Activated T-cell treated with anti-CD3 and anti-CD28 coated beads for 48 hours (primary cell): ENCODE measurements around the gene COLEC11.

Experiments used
- DNase-seq: peaks from one replicate; pipeline ENCODE4 v3.0.0-alpha.2; 2020; ENCODE audit warnings: low read depth

Gene COLEC11

DNA sequence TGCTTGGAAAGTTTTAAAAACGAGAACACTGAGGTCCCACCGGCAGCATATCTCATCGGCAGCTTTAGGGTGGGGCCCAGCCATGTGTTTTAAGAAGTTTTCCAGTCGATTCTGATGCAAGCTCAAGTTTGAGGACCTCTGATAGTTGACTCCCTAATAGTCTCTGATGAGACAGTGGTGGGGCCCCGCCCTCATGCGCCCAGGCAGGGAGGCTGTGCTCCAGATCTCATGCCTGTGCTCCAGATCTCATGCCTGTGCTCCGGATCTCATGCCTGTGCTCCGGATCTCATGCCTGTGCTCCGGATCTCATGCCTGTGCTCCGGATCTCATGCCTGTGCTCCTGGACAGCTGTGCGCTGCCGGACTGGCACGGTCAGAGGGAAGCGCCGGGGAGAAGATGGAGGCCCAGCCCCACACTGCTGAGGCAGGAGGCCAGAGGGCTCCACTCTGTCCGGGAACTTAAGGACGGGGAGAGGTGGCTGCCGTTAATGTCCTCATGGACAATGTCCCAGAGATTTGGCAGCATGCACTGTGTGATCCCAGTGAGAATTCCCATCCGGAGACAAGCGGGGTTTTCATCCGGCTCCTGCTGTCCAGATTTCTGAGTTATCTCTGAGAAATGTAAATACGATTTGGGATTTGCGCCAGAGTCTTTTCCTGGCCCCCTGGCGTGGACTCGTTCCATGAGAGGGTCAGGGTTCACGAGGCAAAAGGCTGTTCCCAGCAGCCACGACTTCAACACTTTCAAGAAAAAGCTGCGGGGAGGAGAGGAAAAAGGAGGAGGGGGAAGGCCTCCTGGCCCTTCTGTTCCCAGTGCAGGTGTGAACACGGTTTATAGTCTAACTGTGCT is 9.4 kb upstream of the COLEC11 start:
- DNase-seq = no peak

DNA sequence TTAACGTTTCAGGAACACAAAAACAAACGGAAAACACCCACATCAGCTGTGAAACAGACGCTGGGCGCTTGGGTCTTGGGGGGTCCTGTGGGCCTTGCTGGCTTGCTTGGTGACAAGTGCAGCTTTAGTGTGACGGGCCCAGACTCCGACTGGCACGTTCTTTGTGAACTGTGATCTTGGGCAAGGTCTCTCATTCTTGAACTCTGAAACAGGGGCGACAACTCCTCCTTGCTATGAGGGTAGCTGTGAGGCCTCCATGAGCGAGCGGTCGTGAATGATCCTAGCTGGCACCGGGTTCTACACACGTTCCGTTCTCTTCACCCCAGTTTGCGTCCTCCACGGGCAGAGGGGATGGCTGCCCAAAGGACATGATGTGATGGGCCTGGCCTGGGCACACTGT is 8.7 kb upstream of the COLEC11 start:
- no peak for DNase-seq

DNA sequence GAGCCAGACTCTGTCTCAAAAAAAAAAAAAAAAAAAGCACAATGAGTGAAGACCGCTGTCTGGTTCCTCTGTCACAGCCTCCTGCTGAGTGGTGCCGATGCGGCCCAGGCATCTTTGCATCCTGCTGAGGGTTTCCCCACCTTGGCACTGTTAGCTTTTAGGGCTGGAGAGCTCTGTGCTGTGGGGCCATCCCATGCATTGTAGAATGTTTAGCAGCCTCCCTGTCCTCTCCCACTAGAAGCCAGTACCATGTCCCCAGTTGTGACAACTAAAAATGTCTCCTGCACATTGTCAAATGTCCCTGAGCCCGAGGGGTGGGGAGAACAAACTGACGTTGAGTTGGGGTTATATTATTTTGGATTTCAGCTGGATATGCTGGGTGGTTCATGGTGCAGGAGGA is 7.9 kb upstream of the COLEC11 start:
- no peak for DNase-seq

DNA sequence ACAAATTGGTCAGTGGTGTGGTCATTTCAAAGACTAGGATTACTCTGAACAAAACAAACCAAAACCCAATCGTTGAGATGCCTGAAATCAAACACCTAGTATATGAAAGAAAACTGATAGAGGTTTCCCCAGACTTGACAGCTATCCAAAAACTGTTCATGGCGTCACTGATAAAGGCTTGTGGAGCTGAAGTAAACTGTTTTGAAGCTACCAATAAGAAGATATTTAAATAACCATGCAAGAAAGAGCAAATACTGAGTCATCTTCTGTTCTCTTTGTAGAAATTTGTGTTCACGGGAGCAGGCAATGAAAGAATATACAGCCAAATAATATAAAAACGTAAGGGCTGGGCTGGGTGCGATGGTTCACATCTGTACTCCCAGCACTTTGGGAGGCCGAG is 7.5 kb upstream of the COLEC11 start:
- DNase-seq = no peak

DNA sequence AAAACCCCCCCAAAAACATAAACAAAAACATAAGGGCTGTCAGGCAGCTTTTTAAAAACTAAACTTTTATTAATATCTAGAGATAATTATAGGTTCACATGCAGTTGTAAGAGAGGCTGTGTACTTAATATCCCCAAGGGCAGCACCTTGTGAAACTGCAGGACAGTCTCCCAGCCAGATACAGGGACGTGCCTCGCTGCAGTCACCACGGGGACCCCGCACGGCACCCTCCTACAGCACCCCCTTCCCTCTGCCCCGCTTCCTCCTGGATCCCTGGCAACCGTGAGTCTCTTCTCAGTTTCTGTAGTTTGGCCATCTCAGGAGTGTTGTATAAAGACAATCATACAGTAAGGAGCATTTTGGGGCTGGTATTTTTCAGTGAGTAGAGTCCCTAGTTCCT is 6.8 kb upstream of the COLEC11 start:
- DNase-seq = no peak

DNA sequence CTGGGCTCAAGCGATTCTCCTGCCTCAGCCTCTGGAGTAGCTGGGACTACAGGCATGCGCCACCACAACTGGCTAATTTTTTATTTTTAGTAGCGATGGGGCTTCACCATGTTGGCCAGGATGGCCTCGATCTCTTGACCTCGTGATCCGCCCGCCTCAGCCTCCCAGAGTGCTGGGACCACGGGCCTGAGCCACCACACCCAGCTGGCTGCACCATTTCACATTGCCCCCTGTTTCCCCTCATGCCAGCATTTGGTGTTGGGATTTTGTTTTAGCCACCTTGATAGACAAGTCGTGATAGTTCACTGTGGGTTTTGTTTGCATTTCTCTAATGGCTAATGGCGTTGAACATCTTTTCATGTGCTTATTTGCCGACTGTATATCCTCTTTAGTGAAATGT is 5.8 kb upstream of the COLEC11 start:
- DNase-seq = no peak

DNA sequence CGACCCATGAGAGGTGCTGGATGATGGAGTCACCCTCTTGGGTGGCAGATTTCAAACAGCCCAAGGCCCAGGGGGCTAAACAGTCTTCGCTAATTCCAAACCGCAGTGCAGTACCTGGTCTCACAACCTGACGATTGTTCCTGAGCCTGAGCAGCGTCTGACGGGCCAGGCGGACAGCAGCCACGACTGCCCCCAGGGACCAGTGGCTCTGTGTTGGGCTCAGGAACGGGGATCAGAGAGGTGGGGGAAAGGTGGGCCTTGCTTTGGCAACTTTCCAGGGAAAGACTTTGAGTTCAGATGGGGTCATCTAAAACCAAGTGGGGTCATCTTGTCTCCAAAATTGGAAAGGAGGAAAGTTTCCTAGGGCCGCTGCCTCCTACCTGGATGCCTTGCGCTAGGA is 492 bp downstream of the COLEC11 start:
- DNase-seq = no peak

DNA sequence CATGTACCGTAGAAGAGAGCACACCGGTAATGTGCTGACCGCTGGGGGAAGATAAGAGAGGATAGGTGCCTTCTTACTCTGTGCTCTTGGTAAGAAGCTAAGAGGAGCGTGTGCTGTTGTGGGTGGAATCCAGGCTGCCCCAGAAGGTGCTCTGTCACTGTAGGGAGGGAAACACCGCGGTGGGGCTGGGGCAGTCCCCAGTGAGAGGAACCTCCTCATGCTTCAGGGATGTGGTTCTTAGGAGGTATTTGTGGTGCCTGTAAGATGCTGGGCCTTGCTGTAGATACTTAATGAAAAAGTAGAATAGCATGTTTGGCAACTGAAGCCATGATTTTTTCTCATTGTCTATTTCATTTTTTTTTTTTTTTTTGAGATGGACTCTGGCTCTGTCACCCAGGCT is 1.1 kb downstream of the COLEC11 start:
- peak; percentile 45 for DNase-seq

DNA sequence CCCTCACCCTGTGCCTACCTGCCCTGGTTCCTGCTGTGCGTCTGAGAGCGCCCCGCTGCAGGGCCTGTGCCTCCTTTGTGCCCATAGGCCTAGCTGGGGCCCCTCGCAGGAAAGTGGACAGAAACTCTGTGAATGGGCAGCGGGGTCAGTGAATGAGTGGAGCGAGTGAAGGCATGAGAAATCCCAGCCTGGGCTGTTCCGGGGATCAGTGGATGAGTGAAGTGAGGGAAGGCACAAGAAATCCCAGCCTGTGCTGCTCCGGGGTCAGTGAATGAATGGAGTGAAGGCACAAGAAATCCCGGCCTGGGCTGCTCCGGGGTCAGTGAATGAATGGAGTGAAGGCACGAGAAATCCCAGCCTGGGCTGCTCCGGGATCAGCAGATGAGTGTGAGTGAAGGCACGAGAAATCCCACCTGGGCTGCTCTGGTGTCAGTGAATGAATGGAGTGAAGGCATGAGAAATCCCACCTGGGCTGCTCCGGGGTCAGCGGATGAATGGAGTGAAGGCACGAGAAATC is 2.0 kb downstream of the COLEC11 start:
- DNase-seq = no peak

DNA sequence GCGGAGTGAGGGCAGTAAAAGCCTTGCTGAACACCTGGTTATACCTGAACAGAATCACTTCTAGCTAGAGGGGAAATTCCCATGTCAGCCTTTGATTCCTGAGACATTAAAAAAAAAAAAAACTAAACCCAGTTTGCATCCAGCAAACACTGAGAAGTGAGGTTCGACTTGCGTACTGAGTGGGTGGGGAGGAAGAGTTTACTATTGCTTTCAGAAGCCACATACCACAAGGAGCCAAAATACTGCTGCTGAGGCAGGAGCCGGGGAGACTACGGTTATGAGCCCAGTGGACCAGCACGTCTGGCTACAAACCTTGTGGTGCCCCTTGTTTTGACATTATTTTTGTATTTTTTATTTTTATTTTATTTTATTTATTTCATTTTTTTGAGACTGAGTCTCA is 2.7 kb downstream of the COLEC11 start:
- no peak for DNase-seq

DNA sequence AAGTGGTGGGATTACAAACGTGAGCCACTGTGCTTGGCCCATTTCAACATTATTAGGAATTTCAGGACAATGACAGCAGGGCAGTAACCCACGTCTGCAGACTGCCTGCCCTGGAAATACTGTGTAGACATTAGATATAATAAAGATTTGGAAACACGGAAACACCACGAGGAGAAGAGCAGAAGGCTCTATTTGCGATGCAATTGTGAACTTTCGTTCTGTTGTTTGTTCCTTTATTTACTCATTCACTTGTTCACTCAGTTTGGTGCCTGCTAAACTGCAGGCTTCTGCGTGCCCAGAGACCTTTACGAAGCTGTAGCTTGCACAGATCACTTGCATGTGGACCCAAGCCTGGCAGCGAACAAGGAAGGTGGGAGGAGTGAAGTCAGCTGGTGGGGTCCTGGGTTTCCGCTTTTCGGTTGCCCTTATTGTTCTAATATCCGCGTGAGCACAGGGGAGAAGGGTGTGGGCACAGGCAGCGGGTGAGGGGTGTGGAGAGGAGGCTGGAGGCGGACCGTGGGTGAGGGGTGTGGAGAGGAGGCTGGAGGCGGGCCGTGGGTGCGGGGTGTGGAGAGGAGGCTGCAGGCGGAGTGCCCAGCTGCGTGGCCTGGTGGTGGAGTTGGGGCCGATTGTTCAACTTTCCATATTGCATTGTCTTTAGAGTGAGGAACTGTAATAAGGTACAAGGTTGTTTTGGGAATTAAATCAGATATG is 3.4 kb downstream of the COLEC11 start:
- DNase-seq = no peak

DNA sequence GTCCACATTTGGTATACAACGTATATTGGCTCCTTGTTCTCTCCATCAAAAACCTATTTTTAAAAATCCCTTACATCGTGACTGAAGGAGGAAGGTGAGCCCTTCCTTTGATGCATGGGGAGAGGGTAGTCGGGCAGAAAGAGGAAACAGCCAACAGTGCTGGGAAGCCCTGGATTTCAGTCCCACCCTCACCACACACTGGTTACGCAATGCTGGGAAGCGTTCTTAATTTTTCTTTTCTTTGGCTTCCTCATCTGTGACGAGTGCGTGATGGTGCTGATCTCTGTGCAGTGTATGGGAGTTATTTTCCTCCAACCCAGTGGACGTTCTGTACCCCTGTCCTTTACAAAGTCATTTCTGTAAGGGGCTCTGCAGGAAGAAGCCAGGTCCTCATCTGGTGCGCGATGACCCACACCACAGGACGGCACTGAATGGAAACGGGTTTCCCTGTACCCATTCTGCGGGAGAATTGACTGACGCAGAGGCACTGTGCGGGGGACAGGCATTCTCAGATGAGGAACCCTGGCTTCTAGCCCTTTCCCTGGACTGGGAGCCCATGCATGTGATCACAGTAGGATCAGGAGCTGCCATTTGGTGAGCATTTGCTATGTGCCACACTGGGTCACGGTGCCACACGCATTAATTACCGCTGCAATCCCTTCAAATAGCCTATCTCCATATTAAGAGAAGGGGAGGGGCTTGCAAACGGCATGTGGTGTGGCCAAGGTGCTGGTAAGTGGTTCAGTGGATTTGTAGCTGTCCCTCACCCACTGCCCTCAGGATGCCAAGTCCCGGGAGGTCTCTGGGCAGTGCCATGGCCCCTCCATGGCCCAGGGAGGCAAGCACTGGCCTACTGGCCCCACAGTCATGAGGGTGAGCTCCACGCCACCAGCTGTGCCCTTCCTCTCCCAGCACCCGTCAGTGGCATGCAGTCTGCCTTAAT is 4.3 kb downstream of the COLEC11 start:
- no peak for DNase-seq

DNA sequence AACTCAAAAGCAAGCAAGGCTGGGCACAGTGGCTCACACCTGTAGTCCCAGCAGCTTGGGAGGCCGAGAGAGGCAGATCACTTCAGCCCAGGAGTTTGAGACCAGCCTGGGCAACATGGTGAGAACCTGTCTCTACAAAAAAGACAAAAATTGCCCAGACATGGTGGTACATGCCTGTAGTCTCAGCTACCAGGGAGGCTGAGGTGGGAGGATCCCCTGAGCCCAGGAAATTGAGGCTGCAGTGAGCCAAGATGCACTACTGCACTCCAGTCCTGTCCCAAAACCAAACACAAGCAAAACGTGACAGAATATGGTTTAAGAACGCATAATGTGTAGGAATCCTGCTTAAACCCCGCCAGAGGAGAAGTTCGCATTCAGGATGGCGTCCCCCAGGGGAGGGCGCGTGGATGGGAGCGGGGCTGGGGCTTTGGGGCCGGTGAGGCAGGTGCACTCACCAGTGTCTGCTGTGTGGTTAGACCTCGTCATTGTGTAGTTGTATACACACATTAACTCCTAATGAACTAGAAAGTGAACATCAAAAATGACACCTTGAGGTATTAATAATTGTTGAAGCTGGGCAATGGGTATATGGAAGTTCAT is 5.4 kb downstream of the COLEC11 start:
- DNase-seq = no peak

DNA sequence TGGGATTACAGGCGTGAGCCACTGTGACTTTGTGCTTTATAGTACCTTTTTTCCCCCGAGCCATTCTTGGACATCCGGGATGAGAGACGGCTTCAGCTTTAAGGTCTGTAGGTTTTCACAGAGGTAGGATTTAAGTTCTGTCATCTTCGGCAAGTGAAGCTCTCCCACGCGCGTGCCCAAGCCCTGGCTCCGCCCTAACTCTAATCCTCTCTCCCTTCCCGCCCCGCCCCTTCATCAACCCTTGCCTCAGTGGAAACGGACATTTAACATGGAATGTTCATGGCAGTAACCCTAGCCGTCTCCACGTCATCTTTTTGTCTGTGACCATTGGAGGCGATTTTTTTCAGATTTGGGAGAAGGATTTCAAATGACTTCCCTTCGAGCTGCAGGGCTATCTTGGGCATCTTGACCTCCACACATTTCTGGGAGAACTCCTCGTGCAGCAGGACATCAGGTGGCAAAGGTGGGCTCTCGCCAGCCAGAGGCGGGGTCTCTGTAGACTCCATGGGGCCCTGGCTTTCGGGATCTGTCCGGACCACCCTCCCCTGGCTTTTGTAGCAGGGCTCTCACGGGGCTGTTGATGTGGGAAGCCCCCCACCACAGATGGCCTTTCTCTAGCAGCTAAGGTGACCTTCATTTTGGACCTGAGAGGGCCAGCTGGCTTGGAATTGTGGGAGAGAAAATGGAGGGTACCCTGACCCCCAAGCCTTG is 6.8 kb downstream of the COLEC11 start:
- no peak for DNase-seq

DNA sequence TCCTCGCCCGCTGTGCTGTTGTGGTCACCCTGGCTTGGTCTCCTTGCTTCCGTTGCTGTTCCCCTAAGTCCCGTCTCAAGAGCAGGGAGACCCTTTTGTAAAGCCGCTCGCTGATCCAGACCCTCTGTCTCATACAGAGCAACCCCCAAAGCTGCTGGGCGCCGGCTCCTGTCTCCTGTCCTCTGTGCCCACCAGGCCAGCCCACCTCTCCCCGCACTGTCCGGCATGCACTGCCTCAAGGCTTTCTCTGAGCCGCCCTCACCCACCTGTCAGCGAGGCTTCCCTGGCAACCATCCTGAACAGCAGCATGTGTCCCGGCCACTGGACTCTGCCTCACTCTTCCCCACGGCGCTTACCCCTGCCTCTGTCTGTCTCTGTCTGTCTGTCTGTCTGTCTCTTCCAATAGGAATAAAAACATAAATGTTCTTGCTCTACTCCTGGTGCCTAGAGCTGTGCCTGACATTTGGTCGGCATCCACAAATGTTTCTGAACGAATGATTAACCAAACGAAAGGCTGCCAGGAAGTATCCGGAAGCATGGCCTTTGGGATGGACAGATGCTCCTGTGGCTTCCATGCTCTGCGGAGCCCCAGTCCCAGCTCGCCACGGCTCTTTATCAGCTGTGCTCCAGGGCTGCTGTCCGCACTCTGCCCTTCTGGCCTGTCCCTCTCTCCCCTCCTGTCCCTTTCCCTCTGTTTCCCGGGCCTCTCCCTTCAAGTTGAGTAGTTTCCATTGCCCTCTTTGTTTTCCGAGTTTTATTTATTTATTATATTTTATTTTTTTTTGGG is 7.8 kb downstream of the COLEC11 start:
- DNase-seq = no peak

DNA sequence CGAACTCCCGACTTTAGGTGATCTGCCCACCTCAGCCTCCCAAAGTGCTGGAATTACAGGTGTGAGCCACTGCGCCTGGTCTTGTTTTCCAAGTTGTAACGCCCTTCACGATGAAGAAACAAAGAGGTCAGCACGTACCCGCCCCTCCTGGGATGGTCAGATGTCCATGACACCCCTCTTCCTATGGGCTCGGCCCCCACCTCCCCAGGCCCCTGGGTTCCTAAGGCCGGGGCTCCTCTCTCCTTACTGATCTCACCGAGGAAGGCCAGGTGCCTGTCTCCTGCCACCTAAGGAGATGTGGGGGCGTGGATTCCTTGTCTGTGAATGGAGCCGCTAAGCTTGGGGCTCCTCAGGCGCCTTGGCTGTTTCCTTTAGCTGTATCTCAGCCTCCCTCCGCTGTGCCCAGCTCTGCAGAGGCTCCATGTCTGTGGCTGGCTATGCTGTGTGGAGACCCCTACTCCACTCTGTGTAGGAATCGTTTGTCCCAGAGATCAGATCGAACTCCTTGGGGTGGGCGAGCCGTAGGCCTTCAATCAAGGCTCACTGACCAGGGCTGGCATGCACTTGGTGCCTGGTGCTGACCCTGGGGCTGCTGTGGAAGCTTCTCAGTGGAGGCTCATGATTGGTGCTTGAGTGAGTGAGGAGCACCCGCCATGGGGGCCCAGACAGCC is 8.8 kb downstream of the COLEC11 start:
- no peak for DNase-seq

DNA sequence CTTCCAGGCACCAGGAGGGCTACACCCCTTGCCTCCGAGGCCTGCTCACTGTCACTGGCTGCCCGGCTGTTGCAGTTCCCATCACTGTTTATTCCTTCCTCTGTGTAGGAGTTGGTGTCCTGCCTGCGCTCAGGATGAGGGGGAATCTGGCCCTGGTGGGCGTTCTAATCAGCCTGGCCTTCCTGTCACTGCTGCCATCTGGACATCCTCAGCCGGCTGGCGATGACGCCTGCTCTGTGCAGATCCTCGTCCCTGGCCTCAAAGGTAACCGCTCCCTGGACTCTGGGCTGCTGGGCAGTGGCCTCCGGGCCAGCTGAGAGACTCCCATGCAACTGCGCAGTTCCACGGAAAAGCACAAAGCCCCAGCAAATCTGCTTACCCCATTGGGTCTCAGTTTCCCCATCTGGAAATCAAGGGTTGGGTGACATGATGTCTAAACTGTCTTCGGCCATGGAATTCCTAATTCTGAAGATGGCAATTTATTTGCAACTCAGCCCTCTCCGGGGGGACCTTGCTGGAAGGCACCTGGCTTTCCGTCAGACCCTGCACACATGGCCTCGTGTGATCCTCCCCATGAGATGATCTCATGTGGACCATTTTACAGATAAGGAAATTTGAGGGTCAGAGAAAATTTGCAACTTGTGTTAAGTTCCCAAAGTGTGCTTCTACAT is 9.4 kb downstream of the COLEC11 start:
- DNase-seq = no peak

DNA sequence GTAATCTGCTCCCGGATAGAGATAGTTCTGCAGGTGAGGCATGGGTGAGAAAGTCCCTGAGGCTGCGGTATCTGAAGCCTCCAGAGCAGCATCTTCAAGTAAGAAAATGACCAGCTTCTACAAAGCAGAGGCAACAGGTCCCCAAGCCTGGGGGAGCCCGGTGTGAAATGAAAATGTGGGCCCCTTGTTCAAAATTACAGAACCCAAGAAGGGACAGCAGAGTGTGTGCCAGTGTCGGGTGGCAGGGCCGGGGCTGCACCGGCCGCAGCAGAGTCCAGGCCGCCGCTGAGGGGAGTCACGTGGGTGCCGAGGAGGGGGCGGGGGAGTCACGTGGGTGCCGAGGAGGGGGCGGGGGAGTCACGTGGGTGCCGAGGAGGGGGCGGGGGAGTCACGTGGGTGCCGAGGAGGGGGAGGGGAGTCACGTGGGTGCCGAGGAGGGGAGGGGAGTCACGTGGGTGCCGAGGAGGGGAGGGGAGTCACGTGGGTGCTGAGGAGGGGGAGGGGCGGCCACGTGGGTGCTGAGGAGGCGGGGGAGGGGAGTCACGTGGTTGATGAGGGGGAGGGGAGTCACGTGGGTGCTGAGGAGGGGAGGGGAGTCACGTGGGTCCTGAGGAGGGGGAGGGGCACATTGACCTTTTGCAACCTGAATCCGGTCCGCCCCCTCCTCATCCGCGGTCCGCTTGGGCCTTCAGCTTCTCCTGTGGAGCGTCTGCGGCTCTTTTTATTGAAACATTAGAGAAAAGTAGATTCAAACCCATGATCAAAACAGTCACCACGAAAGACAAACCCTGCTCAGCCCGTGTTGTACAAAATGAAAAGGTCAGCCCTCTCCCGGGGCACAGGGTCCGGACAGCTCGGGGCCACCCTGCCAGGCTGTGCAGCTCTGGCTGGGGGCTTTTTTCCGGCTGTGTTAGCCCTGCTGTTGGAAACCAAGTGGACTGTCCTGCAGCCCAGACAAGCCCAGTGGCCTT is 10.4 kb downstream of the COLEC11 start:
- DNase-seq = no peak
